PFSK-1 (cell line): ENCODE measurements around the gene AHNAK2.

Experiments used
- FOXP2 ChIP-seq: optimal IDR thresholded peaks from 2 replicates; pipeline ENCODE3; 2011; ENCODE audit warnings: borderline replicate concordance, control low read depth, inconsistent platforms; ENCODE audit not compliant: insufficient read depth; ENCODE audit errors: extremely low read length, extremely low read depth
- POLR2AphosphoS5 ChIP-seq: IDR thresholded peaks from 2 replicates; pipeline ENCODE4 v1.6.1; 2012; ENCODE audit warnings: low read depth, mild to moderate bottlenecking, control low read depth, low read length, moderate library complexity
- REST ChIP-seq, 2 experiments: IDR thresholded peaks; 2 replicates each; pipeline versions ENCODE4 v1.6.1 to v1.8.0; 2011 to 2012; ENCODE audit warnings: low read depth in 2 of 2, low read length in 2 of 2, control low read depth in 1 of 2, inconsistent platforms in 1 of 2, mild to moderate bottlenecking in 1 of 2, moderate library complexity in 1 of 2; ENCODE audit not compliant: insufficient read depth in 1 of 2
- SIN3A ChIP-seq: IDR thresholded peaks from 2 replicates; pipeline ENCODE4 v1.6.1; 2012; ENCODE audit warnings: mild to moderate bottlenecking, low read length, moderate library complexity, borderline replicate concordance; ENCODE audit not compliant: insufficient read depth
- TAF1 ChIP-seq: IDR thresholded peaks from 2 replicates; pipeline ENCODE4 v1.6.1; 2012; ENCODE audit warnings: low read length, control low read depth, borderline replicate concordance; ENCODE audit not compliant: insufficient read depth

AHNAK2 gene

DNA sequence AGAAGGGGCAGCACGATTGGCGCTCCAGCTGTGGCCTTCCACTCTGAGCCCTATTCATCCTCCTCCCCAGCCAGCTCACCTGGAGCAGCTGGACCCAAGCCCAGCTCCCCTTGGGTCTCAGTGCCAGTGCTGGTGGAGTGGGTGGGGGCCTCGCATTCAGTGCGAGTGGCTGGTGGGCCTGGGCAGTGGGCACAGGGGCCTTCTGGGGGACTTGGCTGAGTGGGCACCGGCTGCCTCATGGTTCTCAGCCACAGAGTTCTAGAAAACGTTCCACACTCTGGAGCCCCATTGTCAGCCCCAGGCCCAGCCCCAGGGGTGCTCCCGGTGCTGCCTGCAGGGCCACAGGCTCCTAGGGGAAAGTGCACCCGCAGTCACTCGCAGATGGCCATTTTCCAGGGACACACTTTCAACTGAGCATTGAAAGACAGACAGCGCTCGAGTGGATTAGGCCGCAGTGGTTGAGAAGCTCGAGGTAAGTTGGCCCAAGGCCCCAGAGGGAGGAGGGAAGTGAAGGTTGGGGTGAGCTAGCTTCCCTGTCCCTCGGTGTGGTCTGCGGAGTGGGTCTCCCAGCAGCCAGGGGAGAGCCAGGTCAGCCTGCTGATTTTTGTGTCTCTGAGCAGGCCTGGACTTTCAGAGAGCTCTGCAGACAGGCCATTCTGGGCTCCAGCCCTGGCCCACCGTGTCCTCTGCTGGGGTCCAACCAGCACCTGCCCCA is 11.2 kb upstream of the AHNAK2 start:
- TF ChIP-seq POLR2AphosphoS5, result no peak
- no peak for TF ChIP-seq TAF1
- no peak for TF ChIP-seq REST (IDR thresholded peaks at IDR 0.05; ENCODE audit: insufficient read depth in 1 of 2, low read depth in 2 of 2, low read length in 2 of 2)
- no peak for TF ChIP-seq FOXP2
- TF ChIP-seq SIN3A, result no peak

- no peak for TF ChIP-seq REST (IDR thresholded peaks at IDR 0.05; ENCODE audit: insufficient read depth in 1 of 2, low read depth in 2 of 2, low read length in 2 of 2)
- no peak for TF ChIP-seq TAF1
- TF ChIP-seq FOXP2, result no peak
- TF ChIP-seq POLR2AphosphoS5, result no peak
- no peak for TF ChIP-seq SIN3A
Observed at GRCh38 chr14:104986487-104987164, 8.5 kb upstream of the AHNAK2 start.

DNA sequence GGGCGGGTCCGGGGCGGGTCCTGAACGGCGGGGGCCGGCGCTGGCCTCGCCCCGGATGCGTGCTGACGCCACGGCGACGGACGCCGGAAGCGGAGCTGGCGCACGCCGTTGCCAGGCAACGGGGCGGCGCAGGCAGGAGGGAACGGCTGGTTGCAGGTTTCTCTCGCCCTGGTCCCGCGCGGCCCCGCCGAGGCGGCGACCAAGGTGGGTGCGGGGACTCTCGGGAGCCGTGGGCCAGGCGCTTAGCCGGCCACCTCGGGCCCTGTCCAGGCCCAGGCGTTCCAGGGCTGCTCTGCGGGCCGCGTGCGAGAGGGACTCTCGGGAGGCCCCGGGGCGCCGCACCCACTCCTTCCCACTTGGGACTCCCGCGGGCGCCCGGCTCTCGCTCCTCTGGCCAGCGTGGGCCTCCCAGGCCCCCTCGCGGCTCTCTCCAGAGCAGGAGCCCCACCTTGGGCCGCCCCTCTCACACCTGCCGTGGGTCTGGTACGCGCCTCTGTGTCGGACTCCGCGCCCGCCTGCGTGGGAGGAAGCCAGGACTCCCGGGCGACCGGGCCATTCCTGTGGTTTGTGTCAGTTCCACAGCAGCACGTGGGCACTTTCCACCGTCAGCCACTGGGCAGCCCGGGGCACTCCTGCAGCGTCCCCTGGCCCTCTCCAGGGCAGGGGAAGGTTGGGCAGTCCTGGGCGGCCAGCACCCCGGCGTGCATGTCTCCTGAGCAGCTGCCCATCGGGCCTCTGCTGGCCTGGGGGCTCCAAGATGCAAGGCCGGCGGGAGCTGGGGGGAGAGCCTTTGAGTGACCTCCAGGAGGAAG is 7.7 kb upstream of the AHNAK2 start, which contains the start of gene CLBA1:
TSS of gene CLBA1 (plus strand) at position 114 of the 812 bp plus-strand sequence. CDS start at position 758, 644 bp downstream.
- no peak for TF ChIP-seq POLR2AphosphoS5
- TF ChIP-seq FOXP2, result no peak
- TF ChIP-seq TAF1, result no peak
- no peak for TF ChIP-seq REST (IDR thresholded peaks at IDR 0.05; ENCODE audit: insufficient read depth in 1 of 2, low read depth in 2 of 2, low read length in 2 of 2)
- no peak; the same call in 1 of the 2 replicates for TF ChIP-seq SIN3A

- TF ChIP-seq POLR2AphosphoS5, result no peak
- no peak for TF ChIP-seq SIN3A
- TF ChIP-seq TAF1, result no peak
- TF ChIP-seq REST (IDR thresholded peaks at IDR 0.05; ENCODE audit: insufficient read depth in 1 of 2, low read depth in 2 of 2, low read length in 2 of 2), result no peak
- no peak for TF ChIP-seq FOXP2
Observed at GRCh38 chr14:104984056-104984894, 6.1 kb upstream of the AHNAK2 start.
